ELR (cell line): ENCODE measurements around the gene CYP3A4.

Source experiments
- DNase-seq: peaks from one replicate; pipeline ENCODE4 v3.0.0-alpha.2; 2015; ENCODE audit warnings: low read depth

The CYP3A4 gene

GRCh38 chr7:99720800-99721595 is 63.0 kb downstream of the CYP3A4 start:
- DNase-seq: no peak

GRCh38 chr7:99719996-99720769 is 63.8 kb downstream of the CYP3A4 start:
- no peak for DNase-seq

- no peak for DNase-seq
Measured at GRCh38 chr7:99713995-99714570, 69.9 kb downstream of the CYP3A4 start.

- no peak for DNase-seq
Measured at GRCh38 chr7:99709838-99710578, 74.0 kb downstream of the CYP3A4 start.

- DNase-seq: no peak
Measured at GRCh38 chr7:99709260-99709659, 74.7 kb downstream of the CYP3A4 start.

- peak; percentile 13 for DNase-seq
Measured at GRCh38 chr7:99707096-99707495, 76.9 kb downstream of the CYP3A4 start.
